HG03565 (cell line): ENCODE data around the gene USPL1.

Source experiments
- ATAC-seq: cut with Tn5 transposase; IDR thresholded peaks from one replicate; pipeline ENCODE4 v1.9.1; 2021; ENCODE audit warnings: mild to moderate bottlenecking, moderate library complexity; ENCODE audit not compliant: unreplicated experiment

USPL1 gene

GRCh38 chr13:30654430-30654829, 36.7 kb downstream of the USPL1 start:
- peak; percentile 78 for ATAC-seq

GRCh38 chr13:30656178-30656577, 38.5 kb downstream of the USPL1 start:
- ATAC-seq: no peak

GRCh38 chr13:30659980-30660379, 42.3 kb downstream of the USPL1 start:
- ATAC-seq: no peak

GRCh38 chr13:30660796-30661195, 43.1 kb downstream of the USPL1 start:
- ATAC-seq: no peak

GRCh38 chr13:30664689-30665275, 47.1 kb downstream of the USPL1 start:
- ATAC-seq: no peak

GRCh38 chr13:30665638-30666037, 47.9 kb downstream of the USPL1 start:
- ATAC-seq: no peak

- ATAC-seq: no peak
Observed at GRCh38 chr13:30666113-30666512, 48.4 kb downstream of the USPL1 start.

GRCh38 chr13:30667014-30667413, 49.3 kb downstream of the USPL1 start:
- ATAC-seq: no peak

GRCh38 chr13:30668312-30668711, 50.6 kb downstream of the USPL1 start:
- ATAC-seq: no peak

- no peak for ATAC-seq
Observed at GRCh38 chr13:30671271-30671815, 53.6 kb downstream of the USPL1 start.

- peak; percentile 86 for ATAC-seq
Observed at GRCh38 chr13:30673669-30674521, 56.2 kb downstream of the USPL1 start.

GRCh38 chr13:30675717-30676116, 58.0 kb downstream of the USPL1 start:
- ATAC-seq: no peak

GRCh38 chr13:30676672-30677071, 59.0 kb downstream of the USPL1 start:
- no peak for ATAC-seq

GRCh38 chr13:30679483-30680330, 62.0 kb downstream of the USPL1 start:
- ATAC-seq: peak; percentile 54

- ATAC-seq: no peak
Observed at GRCh38 chr13:30681843-30682242, 64.1 kb downstream of the USPL1 start.

GRCh38 chr13:30685320-30685859, 67.7 kb downstream of the USPL1 start:
- ATAC-seq: no peak

- ATAC-seq: no peak
Observed at GRCh38 chr13:30685987-30686386, 68.3 kb downstream of the USPL1 start.

GRCh38 chr13:30687601-30688000, 69.9 kb downstream of the USPL1 start:
- no peak for ATAC-seq

GRCh38 chr13:30689752-30690151, 72.0 kb downstream of the USPL1 start:
- ATAC-seq: no peak

GRCh38 chr13:30690282-30691188, 72.8 kb downstream of the USPL1 start:
- ATAC-seq: peak; percentile 67
